Measurements from ENCODE around the gene SYNGR1.

- TF ChIP-seq CTCF (conservative IDR thresholded peaks at IDR 0.05) (no peak), ZFX (IDR thresholded peaks at IDR 0.05) (no peak)
These were observed 66.5 kb downstream of the SYNGR1 start for GRCh38 chr22:39416319-39416718.

Data from C4-2B (cell line).